Left ventricle myocardium superior (tissue), 1 donor: ENCODE data around the gene FZD7. TPM values are rescaled to one million over a fixed set of nuclear protein-coding genes. Genes with fewer than 3 reads are reported as not detected.

ENCODE experiments used
- ATAC-seq: fragments of 200-7000 bp; cut with Tn5 transposase; one replicate; pipeline ENCODE4 v1.9.1; 2020; ENCODE audit warnings: mild to moderate bottlenecking, moderate library complexity
- DNase-seq: peaks from one replicate; pipeline ENCODE4 v3.0.0-alpha.2; 2020
- intact Hi-C: fragments of 100-400 bp; cut with micrococcal nuclease; formaldehyde crosslinking; loops from one replicate; pipeline ENCODE4 v1.11.0; 2022
- total RNA-seq: library from RNA; stranded (reverse); fragmentation: NEBNext Ultra II Directional; extraction: Animal tissue kit (Norgen Biotek cat#: 25700); gene quantifications from one replicate; pipeline ENCODE4 v1.2.1, GENCODE V29; 2021
- donor health status: DM: no; HTN: yes; CAD: no; lungs with severe emphysema.

Gene FZD7
- total RNA-seq, 1 donor from 2014 or later = 24.6 TPM

GRCh38 chr2:202034249-202035088, 814 bp downstream of the FZD7 start:
- intact Hi-C loops = no loop called here
- peak; percentile 58 for DNase-seq
- ATAC-seq = peak; percentile 9

GRCh38 chr2:202035089-202035940, 1.7 kb downstream of the FZD7 start:
- intact Hi-C loops = no loop called here
- DNase-seq (peak; percentile 85), ATAC-seq (peak; percentile 37)

DNA sequence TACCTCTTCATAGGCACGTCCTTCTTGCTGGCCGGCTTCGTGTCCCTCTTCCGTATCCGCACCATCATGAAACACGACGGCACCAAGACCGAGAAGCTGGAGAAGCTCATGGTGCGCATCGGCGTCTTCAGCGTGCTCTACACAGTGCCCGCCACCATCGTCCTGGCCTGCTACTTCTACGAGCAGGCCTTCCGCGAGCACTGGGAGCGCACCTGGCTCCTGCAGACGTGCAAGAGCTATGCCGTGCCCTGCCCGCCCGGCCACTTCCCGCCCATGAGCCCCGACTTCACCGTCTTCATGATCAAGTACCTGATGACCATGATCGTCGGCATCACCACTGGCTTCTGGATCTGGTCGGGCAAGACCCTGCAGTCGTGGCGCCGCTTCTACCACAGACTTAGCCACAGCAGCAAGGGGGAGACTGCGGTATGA, 2.3 kb downstream of the FZD7 start:
- ATAC-seq (no peak), DNase-seq (peak; percentile 44)
- intact Hi-C loops = no loop called here

- intact Hi-C loops = no loop called here
- DNase-seq = peak; percentile 36
Measured at GRCh38 chr2:202036601-202037037, 3.0 kb downstream of the FZD7 start.

GRCh38 chr2:202037086-202037485, 3.4 kb downstream of the FZD7 start:
- no peak for ATAC-seq
- no peak for DNase-seq
- intact Hi-C loops = no loop called here

More at GRCh38 chr2:202036601-202037037, 3.0 kb downstream of the FZD7 start:
- ATAC-seq = no peak

DNA sequence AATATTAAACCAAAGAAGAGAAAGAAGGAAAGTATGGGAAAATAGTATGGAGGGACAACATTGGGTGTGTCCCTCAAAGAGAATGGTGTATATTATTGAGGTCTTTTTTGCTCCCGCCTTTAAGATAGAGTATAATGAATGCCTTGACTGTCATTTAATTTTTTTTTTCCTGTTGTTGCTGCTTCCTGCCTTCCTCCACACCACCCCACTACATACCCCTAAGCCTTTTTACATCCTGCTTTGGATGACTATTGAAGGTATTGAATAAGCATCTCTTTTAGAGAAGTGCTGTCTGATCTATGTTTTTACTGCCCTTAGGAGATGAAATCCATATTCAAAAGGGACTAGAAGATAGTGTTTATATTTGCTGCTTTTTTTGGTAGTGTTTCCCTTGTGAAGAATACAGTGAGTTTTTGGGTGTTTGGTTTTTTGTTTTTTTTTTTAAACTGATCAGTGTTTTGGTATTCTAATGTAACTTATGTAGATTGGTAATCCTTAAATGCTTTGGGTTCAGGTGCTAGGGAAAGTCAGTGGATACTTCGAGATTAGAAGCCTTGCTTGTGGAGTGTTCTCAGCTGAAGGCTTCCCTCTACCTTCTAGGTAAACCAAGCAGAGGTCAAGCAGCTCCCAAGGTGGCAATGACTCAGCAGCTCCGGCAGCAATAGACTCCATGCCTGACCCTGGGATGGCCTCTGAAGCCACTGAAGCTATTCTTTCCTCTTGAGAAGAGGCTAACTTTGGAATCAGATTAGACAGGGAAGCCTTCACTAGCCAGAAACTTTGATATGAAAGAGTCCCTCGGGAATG, 5.0 kb downstream of the FZD7 start:
- ATAC-seq = peak; percentile 47
- peak; percentile 42 for DNase-seq
- intact Hi-C loops = no loop called here

DNA sequence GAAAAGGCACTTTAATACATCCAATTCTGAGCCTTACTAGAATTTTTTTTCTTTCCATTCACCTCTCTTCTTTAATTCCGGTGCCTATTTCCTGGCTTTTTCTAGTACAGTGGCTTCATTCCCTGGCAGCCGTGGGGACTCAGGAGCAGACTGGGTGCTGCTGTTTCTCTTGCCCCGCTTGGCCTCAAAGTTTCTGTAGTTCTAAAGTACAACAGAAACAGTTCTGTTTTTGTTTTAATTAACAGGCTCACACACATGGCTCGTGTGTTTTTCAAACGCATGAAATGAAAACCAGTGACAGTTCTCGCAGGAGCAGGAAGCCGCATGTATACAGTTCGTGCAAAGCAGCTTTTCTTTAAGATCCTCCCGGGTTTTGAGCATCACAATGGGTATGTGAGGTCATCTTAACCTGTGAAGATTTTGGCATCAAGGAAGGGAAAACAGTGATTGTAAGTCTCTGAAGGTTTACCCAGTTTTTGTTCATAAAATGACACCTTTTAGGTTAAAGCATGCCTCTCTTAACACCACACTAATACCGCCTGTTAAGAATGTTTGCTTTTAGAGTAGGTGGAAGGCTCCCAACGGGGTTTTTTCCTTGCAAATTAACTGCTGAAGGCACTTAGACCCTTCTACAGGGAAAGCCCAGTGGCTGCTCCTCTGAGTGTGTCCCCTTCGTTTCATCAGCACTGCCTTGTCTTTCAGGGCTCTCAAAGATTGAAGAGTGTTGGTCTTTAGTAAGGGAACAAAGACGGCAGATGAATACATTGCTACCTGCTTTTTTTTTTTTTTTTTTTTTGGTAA, 5.8 kb downstream of the FZD7 start:
- intact Hi-C loops = loop anchor here (10.0 kb wide), 1 partner anchor 175 kb away; no protein-coding TSS in a partner anchor
- DNase-seq (no peak), ATAC-seq (no peak)

GRCh38 chr2:202040079-202040844, 6.6 kb downstream of the FZD7 start:
- ATAC-seq = no peak
- intact Hi-C loops = loop anchor here (10.0 kb wide), 1 partner anchor 175 kb away; no protein-coding TSS in a partner anchor

DNA sequence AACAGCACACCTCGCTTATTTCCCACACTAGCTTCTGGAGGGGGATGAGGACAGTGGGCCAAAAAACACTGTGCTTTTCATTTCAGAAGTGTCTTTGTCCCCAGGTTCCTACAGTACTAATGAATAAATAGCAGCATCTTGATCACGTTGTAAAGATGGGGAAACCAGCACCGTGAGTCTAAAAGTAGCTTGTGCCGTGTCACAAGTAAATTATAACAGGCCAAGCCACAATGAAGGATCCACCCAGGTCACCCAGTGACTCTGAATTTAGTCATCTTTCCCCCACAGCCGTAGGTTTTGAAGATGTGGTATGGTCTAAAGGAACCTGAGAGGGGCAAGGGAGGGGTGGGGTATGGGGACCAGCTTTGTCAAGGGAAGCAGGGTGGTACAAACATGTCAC, 8.8 kb downstream of the FZD7 start:
- ATAC-seq (no peak), DNase-seq (no peak)
- intact Hi-C loops = loop anchor here (10.0 kb wide), 1 partner anchor 178 kb away; no protein-coding TSS in a partner anchor

More at GRCh38 chr2:202040079-202040844, 6.6 kb downstream of the FZD7 start:
- DNase-seq = no peak

- ATAC-seq (no peak), DNase-seq (no peak)
- intact Hi-C loops = loop anchor here (10.0 kb wide), 1 partner anchor 179 kb away; no protein-coding TSS in a partner anchor
Measured at GRCh38 chr2:202043475-202043874, 9.8 kb downstream of the FZD7 start.

DNA sequence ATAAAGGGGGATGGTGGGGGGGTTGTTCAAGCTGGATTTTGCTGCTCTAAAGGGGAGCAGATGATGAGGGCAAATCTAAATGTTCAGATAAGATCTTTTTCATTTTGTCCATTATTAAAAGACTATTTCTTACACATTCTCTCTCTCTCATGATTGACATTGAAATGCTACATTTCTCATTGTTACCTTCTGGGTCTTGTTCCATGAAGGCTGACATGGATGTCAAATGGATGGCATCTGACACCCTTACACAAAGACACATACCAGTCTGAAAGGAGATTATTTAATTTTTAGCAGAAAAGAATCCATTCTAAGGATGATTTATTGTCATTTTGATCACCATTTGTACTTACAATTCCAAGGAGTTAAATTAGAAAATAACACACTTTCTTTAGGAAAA, 11.1 kb downstream of the FZD7 start:
- no peak for DNase-seq
- ATAC-seq = no peak
- intact Hi-C loops = loop anchor here (10.0 kb wide), 1 partner anchor 180 kb away; no protein-coding TSS in a partner anchor

- no peak for DNase-seq
- no peak for ATAC-seq
- intact Hi-C loops = loop anchor here (10.0 kb wide), 1 partner anchor 182 kb away; no protein-coding TSS in a partner anchor
Measured at GRCh38 chr2:202046572-202046971, 12.9 kb downstream of the FZD7 start.

- DNase-seq (no peak), ATAC-seq (no peak)
- intact Hi-C loops = loop anchor here (10.0 kb wide), 1 partner anchor 184 kb away; no protein-coding TSS in a partner anchor
Measured at GRCh38 chr2:202049092-202049728, 15.6 kb downstream of the FZD7 start.

DNA sequence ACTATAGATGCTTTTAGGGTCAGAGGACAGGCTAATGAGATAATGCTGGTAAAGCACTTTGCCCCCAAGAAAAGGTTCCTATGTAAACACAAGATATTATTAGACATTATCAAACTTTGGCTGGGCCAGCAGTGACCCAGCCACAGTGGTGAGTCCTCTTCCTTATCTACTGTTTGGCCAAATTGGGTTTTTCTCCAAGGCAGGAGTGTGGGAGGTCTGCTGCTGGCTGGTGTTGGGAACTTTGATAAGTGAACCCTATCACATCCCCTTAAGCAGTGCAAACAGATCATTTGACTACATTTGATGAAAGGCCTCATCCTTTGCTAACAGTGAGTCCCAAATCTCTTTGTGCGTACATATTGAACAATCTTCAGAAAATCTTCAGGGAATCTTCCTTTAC, 16.2 kb downstream of the FZD7 start:
- ATAC-seq = no peak
- intact Hi-C loops = loop anchor here (10.0 kb wide), 1 partner anchor 185 kb away; no protein-coding TSS in a partner anchor
- no peak for DNase-seq

DNA sequence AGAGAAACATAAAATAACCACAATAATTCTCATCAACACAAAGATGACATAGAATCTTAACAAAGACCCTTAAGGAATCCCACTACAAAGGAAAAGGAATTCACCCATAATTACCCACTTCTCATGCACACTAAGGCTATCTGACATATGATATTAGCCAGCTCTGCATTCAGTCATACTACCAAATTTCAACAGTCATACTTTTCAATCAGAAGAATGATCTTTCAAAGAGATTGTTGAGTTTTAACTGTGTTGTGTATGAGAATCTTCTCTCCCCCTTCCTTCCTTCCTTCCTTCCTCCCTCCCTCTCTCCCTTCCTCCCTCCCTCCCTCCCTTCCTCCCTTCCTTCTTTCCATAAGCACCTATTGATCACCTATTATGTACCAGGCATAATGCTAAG, 17.0 kb downstream of the FZD7 start:
- intact Hi-C loops = no loop called here
- DNase-seq (no peak), ATAC-seq (no peak)

DNA sequence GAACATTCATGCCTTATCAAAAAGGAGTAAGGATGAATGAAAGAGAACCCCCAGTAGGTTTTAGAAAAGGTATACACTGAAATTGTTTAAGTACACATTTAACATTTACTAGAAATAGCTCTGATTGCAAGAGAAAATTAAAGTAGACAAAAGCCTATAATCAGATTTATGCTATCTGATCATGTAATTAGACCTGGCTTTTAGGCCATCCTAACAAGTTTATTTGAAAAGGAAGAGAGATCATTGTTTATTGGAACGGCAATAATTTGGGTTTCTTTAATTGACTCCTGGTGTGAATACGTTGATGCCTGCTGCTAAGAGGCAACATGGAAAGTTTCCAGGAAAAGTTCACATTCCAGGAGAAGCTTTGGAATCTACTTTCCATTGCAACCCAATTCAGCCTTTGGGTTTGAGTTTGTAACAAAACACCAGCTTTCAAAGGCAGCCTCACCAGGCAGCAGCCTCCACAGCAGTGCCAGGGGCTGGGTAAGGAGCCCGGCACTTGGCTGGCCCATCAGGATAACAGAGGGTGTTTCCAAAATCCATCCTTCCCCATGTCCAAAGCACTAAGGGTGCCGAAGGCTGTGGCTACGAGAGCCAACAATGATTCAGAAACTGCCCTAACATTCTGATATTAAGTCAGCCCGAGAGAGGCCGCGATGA, 18.0 kb downstream of the FZD7 start:
- ATAC-seq = peak; percentile 41
- DNase-seq = peak; percentile 30
- intact Hi-C loops = no loop called here
